Measurements from ENCODE around the gene EBF3. TPM values are rescaled to one million over a fixed set of nuclear protein-coding genes. Genes with fewer than 3 reads are reported as not detected.

Gene EBF3
- total RNA-seq, 1 donor from 2014 or later: 22.5 TPM

- DNase-seq: no peak
Measured at GRCh38 chr10:129850790-129851189, 113.3 kb downstream of the EBF3 start.

DNA sequence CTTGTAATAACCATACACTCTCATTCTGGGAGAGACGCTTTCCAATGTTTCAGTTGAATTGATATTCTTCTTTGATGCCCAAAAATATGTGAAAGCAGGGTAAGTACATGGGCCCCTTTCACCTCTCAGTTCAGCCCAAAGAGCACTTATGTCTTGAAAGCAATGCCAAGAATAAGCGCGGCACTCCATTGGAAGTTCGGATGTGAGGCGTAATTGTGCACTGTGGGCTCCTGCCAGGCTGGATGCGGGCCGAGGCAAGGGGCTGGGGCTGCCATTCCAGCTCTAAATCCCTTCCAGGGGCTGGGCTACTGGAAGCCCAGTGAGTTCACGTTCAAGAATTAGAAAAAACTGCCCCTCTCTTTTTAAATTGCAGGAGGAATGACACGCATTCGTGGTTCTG is 113.8 kb downstream of the EBF3 start:
- no peak for DNase-seq

- DNase-seq: no peak
Measured at GRCh38 chr10:129849853-129850252, 114.2 kb downstream of the EBF3 start.

- no peak for DNase-seq
Measured at GRCh38 chr10:129849452-129849750, 114.7 kb downstream of the EBF3 start.

GRCh38 chr10:129848696-129849451 is 115.2 kb downstream of the EBF3 start:
- DNase-seq: no peak

- DNase-seq: no peak
Measured at GRCh38 chr10:129847741-129848483, 116.2 kb downstream of the EBF3 start.

GRCh38 chr10:129846991-129847391 is 117.1 kb downstream of the EBF3 start:
- DNase-seq: no peak

- DNase-seq: no peak
Measured at GRCh38 chr10:129845111-129845753, 118.8 kb downstream of the EBF3 start.

DNA sequence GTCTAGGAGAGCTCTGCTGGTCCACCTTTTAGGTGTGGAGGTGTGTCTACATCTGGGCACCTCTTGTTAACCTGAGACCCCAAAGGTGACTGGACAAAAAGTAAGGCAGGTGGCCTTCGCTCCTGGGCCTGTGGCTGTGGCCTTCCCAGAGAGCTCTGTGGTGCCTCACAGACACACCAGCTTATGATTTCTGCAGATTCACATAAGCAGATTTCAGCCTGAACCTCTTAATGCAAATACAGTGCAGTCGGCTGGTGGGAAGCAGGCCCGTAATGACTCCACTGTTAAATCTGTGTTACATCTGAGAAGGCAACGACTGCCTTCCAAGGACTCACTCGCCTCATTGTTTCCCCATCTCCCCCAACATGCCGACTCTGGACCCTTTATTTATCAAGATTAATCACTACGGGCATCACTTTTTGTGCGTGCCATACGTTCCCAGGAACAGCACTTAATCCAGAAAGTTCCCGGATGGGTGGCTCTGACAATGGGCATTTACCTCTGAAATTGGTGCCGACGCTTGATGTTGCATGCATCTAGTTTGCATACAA is 119.8 kb downstream of the EBF3 start:
- no peak for DNase-seq

DNA sequence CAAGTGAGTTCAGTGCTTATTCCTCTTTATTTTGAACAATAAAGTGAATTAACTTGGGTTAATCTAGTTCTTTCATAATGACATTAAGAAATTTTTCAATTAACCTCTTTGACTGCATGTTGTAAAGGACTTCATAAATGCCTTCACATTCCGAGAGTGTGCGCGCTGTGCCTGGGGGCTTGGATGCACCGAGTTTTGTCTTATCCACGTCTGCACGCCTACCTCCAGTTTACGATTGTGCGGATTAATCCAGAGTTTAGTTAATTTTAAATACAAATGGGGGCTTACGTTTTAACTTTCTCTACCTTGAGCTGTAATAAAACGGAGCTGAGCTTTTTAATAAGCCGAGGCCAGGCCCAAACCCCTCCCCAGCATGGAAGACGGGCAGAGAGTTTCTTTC is 120.4 kb downstream of the EBF3 start:
- no peak for DNase-seq

- DNase-seq: no peak
Measured at GRCh38 chr10:129843131-129843541, 120.9 kb downstream of the EBF3 start.

DNA sequence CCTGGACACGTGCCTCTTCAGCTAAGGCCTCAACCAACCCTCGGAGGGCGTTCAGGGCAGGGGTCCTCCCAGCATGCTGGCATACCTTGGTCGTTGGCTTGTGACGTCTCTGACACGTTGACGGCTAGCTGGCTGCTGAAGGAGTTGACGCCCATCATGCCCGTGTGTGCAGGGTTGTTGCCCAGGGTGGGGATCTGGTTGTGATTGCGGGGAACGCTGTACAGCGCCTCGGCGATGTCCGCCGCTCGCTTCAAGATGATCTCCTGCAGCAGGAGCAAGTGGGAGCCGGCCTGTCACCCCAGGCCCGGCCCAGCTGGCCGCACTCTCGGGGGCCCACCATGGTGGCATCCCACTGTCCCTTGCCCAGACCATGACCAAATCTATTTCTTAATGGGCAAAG is 122.0 kb downstream of the EBF3 start:
- DNase-seq: no peak

DNA sequence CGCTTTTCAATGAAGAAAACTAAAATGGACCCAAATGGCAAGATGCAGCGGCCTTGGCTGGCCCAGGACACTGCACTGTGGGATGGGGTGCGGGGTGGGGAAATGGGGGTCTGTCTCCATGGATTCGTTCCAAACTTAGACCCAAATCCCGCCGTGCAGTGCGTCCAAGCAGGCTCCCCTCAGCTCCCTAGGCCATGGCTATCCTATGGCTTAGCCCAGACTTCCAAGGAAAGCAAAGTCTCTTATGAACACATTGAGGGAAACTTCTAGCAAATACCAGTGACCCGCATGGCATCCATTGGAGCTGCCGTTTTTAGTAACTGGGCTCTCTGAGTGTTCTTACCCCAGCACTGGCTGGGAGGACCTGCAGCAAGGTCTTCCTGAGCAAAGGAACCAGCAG is 122.5 kb downstream of the EBF3 start:
- DNase-seq: no peak

DNA sequence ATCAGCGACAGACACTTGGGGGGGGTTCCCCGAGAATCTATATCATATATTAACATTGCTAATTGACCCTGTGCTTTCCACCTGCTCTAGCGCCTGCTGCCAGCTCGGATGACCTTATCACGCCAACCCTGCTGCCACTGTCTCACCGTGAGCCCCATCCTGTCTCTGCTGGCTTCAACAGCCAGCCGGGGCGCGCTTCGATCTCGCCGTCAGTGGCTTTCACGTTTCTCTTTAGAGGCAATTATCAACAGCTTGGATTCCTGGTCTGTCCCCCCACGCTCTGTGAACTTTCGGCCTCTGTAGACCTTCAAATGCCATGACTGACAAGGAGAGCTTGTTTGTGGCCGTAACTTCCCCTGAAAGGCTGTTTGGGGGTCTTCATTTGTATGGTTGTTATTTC is 123.0 kb downstream of the EBF3 start:
- DNase-seq: no peak

DNA sequence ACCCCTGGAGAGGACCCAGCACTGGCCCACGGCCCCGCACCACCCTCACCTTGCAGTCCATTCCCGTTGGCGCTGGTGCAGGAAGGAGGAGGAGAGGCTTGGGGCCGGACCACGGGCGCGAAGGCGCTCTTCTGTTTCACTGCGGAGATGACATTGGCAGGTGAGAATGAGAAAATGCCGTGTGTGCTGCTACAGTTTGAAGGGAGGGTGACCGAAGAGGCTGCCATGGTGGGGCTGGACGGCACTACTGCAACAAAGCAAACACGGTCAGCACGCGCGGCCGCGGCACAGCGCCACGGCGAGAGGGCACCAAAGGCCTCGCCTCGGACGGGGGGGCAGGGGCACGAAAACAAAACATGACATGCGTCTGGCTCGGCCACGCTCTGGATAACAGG is 123.9 kb downstream of the EBF3 start:
- no peak for DNase-seq

GRCh38 chr10:129839285-129840195 is 124.5 kb downstream of the EBF3 start:
- DNase-seq: no peak

DNA sequence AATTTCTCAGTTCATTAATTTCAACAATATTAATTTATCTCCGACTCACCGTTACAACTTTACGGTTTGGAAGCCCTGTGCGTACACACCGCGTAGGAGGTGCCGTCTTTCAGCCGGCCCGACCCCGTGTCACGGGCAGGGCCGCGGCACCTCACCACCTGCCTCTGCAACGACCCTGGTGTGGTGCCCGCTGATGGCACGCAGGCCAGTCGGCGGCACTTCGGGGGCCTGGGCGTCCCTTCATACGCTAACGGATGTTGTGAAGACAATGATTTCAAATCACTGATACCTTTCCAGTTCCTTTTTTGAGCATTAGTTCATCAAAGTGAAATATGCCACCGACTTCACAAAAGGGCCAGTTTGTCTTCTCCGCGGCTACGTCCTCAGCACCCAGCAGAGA is 125.3 kb downstream of the EBF3 start:
- no peak for DNase-seq

DNA sequence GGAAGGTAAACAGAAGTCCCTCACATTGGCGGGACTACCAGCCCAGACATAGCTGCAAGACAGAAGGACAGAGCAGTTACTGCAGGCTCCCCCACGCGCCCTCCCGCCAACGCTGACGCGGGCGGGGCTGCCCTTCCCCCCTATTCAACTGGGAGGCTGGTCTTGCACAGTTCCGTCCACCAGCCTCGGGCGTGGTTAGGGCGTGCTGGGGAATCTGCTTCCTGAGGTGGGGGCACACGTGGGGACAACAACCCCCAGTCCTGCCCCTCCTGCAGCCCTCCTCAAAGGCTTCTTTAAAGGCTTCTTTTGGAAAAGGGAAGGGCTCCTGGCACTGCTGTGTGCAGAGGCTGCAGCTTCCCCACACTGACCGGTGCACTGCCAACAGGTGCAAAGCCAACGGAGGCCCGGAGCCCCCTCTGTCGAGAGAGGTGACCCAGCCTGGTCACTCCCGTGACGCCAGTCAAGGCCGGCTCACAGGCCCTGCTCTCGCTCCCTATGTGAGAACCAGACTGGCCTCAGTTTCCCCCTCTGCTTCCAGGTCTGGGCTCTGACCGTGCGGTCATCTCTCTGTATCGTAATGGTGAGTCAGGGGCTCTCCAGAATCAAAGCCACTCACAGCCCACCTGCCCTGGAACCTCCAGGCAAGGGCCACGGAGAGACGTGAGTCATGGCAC is 126.0 kb downstream of the EBF3 start:
- no peak for DNase-seq

GRCh38 chr10:129836253-129836652 is 127.8 kb downstream of the EBF3 start:
- DNase-seq: no peak

DNA sequence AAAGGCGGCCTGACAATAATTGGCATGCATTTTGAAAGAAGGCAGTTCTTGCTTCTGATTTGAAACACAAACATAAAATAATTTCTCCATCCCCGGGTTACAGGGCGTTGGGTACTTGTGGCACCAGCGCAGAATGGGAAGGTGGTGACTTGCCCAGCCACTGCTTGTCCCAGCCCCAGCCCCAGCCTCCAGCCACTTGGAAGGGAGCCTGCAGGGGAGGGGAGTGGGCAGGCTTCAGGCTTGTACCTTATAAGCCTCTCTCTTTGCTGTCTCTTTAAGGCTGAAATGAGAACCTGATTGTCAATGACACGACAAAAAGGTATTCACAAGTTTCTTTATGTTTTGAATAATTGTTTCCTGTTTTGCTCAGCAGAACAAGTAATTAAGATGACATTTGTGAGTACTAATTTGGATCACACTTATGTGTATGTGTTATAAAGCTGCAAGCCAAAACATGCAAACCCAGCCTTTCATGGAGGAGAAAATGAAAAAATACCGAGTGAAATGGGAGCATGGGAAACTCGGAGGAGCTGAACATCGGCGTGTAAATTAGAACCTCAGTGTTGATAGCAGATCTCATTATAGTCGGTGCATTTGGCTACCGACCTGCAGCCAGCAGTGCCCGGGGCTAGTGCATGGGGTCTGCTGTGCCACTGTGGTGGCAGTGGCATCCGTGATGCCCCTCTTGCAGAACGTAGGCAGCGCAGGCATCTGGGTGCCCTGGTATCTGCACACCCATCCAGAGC is 129.9 kb downstream of the EBF3 start:
- DNase-seq: no peak

GRCh38 chr10:129833468-129833950 is 130.6 kb downstream of the EBF3 start:
- DNase-seq: no peak
